ENCODE data around the gene ACTBL2.

DNA sequence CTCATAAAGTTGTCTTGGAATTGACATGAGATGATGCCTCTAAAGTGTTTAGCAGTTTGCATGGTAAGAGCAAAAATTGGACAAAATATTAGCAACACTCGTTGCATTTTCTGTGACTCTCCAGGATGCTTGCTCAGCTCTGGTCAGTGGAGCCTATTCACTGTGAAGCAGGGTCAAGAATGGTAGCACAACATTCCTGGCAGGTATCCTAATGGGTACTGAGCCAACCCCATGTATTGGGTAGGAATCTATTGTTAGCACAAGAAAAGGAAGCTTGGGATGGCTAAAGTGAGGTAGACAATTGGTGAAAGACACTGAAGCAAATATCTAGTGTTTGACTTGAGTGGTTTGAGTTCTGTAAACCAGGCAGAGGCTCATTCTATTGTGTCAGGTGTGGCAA, 10.4 kb upstream of the ACTBL2 start:
- no peak for TF ChIP-seq POLR2A (IDR thresholded peaks at IDR 0.05; ENCODE audit: low read length)
- TF ChIP-seq RCOR1 (IDR thresholded peaks at IDR 0.05; ENCODE audit: low read depth, low read length) = no peak
- TF ChIP-seq, protein P1, sequence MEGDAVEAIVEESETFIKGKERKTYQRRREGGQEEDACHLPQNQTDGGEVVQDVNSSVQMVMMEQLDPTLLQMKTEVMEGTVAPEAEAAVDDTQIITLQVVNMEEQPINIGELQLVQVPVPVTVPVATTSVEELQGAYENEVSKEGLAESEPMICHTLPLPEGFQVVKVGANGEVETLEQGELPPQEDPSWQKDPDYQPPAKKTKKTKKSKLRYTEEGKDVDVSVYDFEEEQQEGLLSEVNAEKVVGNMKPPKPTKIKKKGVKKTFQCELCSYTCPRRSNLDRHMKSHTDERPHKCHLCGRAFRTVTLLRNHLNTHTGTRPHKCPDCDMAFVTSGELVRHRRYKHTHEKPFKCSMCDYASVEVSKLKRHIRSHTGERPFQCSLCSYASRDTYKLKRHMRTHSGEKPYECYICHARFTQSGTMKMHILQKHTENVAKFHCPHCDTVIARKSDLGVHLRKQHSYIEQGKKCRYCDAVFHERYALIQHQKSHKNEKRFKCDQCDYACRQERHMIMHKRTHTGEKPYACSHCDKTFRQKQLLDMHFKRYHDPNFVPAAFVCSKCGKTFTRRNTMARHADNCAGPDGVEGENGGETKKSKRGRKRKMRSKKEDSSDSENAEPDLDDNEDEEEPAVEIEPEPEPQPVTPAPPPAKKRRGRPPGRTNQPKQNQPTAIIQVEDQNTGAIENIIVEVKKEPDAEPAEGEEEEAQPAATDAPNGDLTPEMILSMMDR (IDR thresholded peaks at IDR 0.05) = no peak

Measured in A549 (cell line).